WI38 (cell line): Measurements from ENCODE around the gene GABRG3.

Experiments
- H3K4me3 ChIP-seq: 2 replicates; pipeline ENCODE4 v1.5.1; 2011; ENCODE audit warnings: low read depth, mild to moderate bottlenecking, control low read depth, low read length
- TF ChIP-seq, protein P1 (sequence below): IDR thresholded peaks from 2 replicates; pipeline ENCODE4 v1.5.1; 2012; ENCODE audit warnings: low read depth, mild to moderate bottlenecking, control low read depth, low read length

GABRG3 gene

DNA sequence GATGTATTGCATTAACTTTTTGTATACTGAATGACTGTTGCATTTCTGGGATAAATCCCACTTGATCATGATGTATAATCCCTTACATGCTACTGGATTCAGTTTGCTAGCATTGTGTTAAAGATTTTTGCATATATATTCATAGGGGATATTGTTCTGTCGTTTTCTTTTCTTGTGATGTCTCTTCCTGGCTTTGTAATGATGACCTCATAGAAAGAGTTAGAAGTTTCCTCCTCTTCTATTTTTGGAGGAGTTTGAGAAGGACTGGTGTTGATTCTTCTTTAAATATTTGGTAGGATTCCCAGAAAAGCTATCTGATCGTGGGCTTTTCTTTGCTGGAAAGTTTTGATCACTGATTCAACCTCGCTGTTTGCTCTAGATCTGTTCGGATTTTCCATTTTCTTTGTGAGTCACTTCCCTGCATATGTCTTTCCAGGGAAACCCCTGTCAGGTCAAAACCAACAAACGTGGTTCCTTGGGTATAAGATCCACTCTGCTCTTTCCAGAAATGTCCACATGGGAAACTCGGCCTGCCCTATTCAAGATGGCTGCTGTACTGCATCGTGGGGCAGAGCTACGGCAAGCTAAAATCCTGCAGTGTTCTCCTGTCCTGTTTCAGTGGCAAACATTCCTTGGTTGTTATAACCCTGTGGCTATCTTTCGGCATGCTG is 120.4 kb downstream of the GABRG3 start:
- H3K4me3 ChIP-seq, result no peak overlapping the region
- TF ChIP-seq, protein P1, sequence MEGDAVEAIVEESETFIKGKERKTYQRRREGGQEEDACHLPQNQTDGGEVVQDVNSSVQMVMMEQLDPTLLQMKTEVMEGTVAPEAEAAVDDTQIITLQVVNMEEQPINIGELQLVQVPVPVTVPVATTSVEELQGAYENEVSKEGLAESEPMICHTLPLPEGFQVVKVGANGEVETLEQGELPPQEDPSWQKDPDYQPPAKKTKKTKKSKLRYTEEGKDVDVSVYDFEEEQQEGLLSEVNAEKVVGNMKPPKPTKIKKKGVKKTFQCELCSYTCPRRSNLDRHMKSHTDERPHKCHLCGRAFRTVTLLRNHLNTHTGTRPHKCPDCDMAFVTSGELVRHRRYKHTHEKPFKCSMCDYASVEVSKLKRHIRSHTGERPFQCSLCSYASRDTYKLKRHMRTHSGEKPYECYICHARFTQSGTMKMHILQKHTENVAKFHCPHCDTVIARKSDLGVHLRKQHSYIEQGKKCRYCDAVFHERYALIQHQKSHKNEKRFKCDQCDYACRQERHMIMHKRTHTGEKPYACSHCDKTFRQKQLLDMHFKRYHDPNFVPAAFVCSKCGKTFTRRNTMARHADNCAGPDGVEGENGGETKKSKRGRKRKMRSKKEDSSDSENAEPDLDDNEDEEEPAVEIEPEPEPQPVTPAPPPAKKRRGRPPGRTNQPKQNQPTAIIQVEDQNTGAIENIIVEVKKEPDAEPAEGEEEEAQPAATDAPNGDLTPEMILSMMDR, result no peak

DNA sequence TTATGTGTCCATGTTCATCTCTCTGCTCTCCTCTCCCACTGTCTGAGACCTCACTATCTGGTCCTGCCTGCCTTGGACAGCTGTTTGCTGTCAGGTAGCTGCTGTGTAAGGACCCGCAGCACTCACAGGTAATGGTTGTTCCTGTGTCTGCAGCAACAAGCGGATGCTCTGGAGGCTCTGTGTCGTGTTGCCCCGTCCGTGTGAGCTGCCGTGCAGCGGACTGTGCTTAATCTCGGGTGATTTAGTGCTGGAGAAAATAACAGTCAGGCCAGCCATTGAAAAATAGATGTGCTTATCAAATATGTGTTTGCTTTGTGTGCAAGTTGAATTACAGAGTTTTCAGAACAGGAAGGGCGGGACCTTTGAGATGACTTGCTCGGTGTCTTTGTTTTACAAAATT is 121.4 kb downstream of the GABRG3 start:
- H3K4me3 ChIP-seq, result no peak overlapping the region
- TF ChIP-seq, protein P1, result no peak

DNA sequence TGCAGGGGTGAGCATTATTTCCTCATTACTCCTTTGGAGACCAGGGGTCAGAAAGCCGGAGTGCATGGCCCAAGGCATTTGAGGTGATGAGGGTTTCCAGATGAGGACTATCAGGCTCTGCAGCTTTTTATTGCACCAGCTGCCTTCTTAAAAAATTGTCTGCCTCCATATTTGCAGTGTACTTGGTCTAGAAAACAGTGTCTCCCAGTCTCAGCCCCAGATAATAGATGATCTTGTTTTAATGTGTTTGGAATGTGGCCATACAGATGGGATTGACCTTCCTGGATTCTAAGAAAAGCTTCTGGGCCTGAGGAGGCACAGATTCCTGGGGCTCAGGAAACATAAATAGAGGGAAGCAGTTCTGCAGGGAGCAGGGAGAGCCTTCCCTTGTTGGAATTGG is 123.3 kb downstream of the GABRG3 start:
- no peak overlapping the region for H3K4me3 ChIP-seq
- TF ChIP-seq, protein P1, result no peak

DNA sequence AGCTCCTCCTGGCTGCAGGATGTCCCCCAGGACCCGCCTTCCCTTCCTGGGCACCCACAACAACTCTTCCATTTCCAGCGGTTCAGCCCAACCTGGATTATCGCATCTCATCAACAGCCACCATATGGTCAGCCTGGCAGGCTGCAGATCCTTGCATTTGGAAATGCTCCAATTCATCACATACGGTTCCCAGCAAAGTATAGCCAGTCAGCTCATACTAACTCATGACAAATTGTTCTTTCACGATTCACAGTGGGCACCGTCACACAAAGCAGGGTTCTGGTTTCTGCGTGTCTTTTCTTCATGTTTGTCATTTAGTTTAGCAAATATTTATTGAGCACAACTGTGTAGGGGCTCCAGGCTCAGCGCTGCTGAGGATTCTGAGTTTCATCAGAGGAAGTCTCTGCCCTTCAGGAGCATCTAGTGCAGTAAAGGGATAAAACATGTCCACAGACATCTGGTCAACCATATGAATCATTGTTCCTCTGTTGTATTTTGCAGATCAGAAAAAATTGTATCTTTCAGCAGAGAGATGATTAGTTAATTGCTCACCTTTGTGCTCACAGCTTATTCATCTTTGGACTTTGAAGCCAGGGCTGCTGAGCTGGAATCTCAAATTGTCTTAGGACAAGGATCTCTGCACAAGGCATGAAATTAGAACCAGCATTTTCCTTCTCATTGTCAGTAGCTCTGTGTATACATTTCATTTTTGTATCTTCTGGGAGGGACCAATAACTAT is 125.1 kb downstream of the GABRG3 start:
- TF ChIP-seq, protein P1, result no peak
- no peak overlapping the region for H3K4me3 ChIP-seq

DNA sequence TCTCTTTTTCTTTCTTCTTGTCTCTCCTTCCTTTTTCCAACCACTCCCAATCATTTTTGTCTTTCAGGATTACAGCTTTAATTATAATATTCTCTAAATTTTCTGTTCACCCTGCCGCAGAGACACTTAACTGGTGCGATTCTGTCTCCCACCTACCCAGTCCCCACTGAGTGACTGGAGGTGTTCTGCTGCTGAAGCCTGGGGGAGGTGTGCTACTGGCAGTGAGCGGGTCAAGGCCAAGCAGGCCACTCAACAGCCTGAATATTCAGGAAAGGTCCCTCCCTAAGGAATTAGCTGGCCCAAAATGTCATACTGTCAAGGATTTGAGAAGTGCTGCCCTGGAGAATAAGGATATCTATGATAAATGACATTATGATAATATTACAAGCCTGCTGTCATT is 126.5 kb downstream of the GABRG3 start:
- no peak overlapping the region for H3K4me3 ChIP-seq
- TF ChIP-seq, protein P1, result no peak

DNA sequence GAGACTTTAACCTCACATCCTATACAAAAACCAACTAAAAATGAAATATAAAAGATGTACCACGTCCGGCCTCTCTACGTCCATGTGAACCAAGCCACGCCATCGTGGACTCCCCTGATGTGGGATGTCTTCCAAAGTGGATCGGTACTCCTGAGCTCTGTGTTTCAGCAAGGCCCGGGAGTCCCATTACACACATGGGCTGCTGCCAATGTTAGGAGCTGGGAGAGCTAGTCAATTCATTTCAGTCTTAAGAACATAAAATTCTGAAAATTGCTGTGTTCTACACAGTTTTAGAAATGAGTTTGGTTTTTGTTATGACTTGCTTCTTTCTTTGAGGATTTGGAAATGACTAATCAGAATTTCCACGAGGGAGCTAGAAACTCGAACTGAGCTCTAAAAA is 131.0 kb downstream of the GABRG3 start:
- no peak overlapping the region for H3K4me3 ChIP-seq
- TF ChIP-seq, protein P1, result no peak

DNA sequence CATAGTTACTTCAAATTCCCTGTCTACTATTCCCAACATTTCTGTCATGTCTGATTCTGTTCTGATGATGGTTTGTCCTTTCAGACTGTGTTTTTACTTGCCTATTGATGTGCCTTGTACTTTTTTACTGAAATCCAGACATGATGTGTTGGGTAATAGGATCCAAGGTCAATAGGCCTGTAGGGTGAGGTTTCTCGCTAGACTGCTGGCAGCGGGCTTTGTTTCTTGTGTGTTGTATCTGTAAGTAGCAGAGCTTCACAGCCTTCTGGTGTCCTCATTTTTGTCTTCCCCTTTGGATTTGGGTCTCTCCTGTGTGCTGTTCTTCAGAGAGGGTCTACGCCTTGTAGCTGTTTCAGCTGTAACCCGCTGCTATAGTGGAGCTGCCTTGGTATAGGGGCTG is 140.3 kb downstream of the GABRG3 start:
- no peak overlapping the region for H3K4me3 ChIP-seq
- TF ChIP-seq, protein P1, result no peak
